Measurements from ENCODE around the gene BBS9.
"Not testable (repeated sequence)": the region's sequence is repeated elsewhere in the genome, so short reads cannot be mapped to it uniquely, and the experiment has no call there.

The BBS9 gene

GRCh38 chr7:33128990-33129805 is at the start of gene BBS9:
BBS9 (plus strand) TSS chr7:33129564; CDS start chr7:33146253, 16,689 bp downstream.
- peak; percentile 92 to 98 for DNase-seq

- no peak for DNase-seq
These were observed 49.3 kb upstream of the BBS9 start for GRCh38 chr7:33079763-33080690.

- no peak for DNase-seq
These were observed 42.0 kb upstream of the BBS9 start for GRCh38 chr7:33087356-33087755.

GRCh38 chr7:33087858-33088257 is 41.5 kb upstream of the BBS9 start:
- no peak for DNase-seq

- DNase-seq: no peak
These were observed 40.2 kb upstream of the BBS9 start for GRCh38 chr7:33089142-33089541.

GRCh38 chr7:33091111-33091531 is 38.2 kb upstream of the BBS9 start:
- DNase-seq: no peak

- DNase-seq: no peak
These were observed 37.6 kb upstream of the BBS9 start for GRCh38 chr7:33091641-33092191.

- no peak for DNase-seq
These were observed 36.1 kb upstream of the BBS9 start for GRCh38 chr7:33093266-33093665.

- DNase-seq: not testable (repeated sequence)
These were observed 34.6 kb upstream of the BBS9 start for GRCh38 chr7:33094745-33095275.

- DNase-seq: peak in 1 of 2 donors; percentile 4
These were observed 30.0 kb upstream of the BBS9 start for GRCh38 chr7:33099154-33099940.

GRCh38 chr7:33100770-33101169 is 28.6 kb upstream of the BBS9 start:
- no peak for DNase-seq

- no peak for DNase-seq
These were observed 27.5 kb upstream of the BBS9 start for GRCh38 chr7:33101906-33102305.

- DNase-seq: peak in 1 of 2 donors; percentile 40
These were observed 22.0 kb upstream of the BBS9 start for GRCh38 chr7:33107136-33108066.

- no peak for DNase-seq
These were observed 20.8 kb upstream of the BBS9 start for GRCh38 chr7:33108554-33109004.

- peak; percentile 42 to 48 for DNase-seq
These were observed 20.2 kb upstream of the BBS9 start, which contains the start of gene RP9 for GRCh38 chr7:33109005-33109757. RP9 (minus strand) TSS chr7:33109404; CDS start chr7:33109372, 32 bp downstream.

GRCh38 chr7:33109758-33110238 is 19.6 kb upstream of the BBS9 start:
- DNase-seq: no peak

- DNase-seq: no peak
These were observed 17.8 kb upstream of the BBS9 start for GRCh38 chr7:33111614-33112013.

GRCh38 chr7:33114976-33115375 is 14.4 kb upstream of the BBS9 start:
- no peak for DNase-seq

GRCh38 chr7:33118383-33118782 is 11.0 kb upstream of the BBS9 start:
- DNase-seq: no peak

GRCh38 chr7:33127085-33127484 is 2.3 kb upstream of the BBS9 start:
- no peak for DNase-seq

All from hippocampal formation (tissue), 2 donors.